Spleen (tissue), 11 donors: ENCODE measurements around the gene CCDC106. TPM values are rescaled to one million over a fixed set of nuclear protein-coding genes. Genes with fewer than 3 reads are reported as not detected.

Experiments
- DNase-seq: peaks from one replicate; pipeline ENCODE4 v3.0.0-alpha.2; 2020
- H3K27ac ChIP-seq, 8 donors: fragments of 200-600 bp; sonication (generic) in 7 of 8; 1 replicate in 4 of 8; 2 replicates in 4 of 8; pipeline versions ENCODE4 v1.5.0 to v1.8.0; 2016 to 2021; ENCODE audit warnings: inconsistent platforms in 4 of 8, mild to moderate bottlenecking in 4 of 8, moderate library complexity in 1 of 8
- H3K27me3 ChIP-seq, 7 donors: fragments of 200-600 bp; sonication (generic) in 6 of 7; replicated peaks in 1 of 7; 1 replicate in 4 of 7; 2 replicates in 3 of 7; pipeline versions ENCODE4 v1.5.0 to v1.8.0; 2016 to 2021; ENCODE audit warnings: inconsistent platforms in 3 of 7, mild to moderate bottlenecking in 1 of 7
- H3K36me3 ChIP-seq, 6 donors: fragments of 200-600 bp; sonication (generic) in 5 of 6; 1 replicate in 4 of 6; 2 replicates in 2 of 6; pipeline versions ENCODE4 v1.5.0 to v1.8.0; 2016 to 2021; ENCODE audit warnings: inconsistent platforms in 2 of 6
- H3K4me1 ChIP-seq, 6 donors: fragments of 200-600 bp; sonication (generic) in 5 of 6; 1 replicate in 3 of 6; 2 replicates in 3 of 6; pipeline versions ENCODE4 v1.5.0 to v1.8.0; 2016 to 2021; ENCODE audit warnings: inconsistent platforms in 3 of 6
- H3K4me3 ChIP-seq, 8 donors: fragments of 200-600 bp; sonication (generic) in 7 of 8; 1 replicate in 4 of 8; 2 replicates in 4 of 8; pipeline versions ENCODE4 v1.5.0 to v1.8.0; 2016 to 2021; ENCODE audit warnings: inconsistent platforms in 4 of 8, mild to moderate bottlenecking in 4 of 8, moderate library complexity in 2 of 8
- H3K9me3 ChIP-seq, 8 donors: fragments of 200-600 bp; sonication (generic) in 7 of 8; 1 replicate in 4 of 8; 2 replicates in 4 of 8; pipeline versions ENCODE4 v1.5.0 to v1.8.0; 2016 to 2021; ENCODE audit warnings: inconsistent platforms in 4 of 8
- CTCF ChIP-seq, 11 experiments: fragments of 200-600 bp in 7 of 11; fragments of 450-650 bp in 4 of 11; sonication (generic) in 4 of 11; IDR thresholded peaks in 8 of 11; conservative IDR thresholded peaks in 3 of 11; 1 replicate in 7 of 11; 2 replicates in 4 of 11; pipeline versions ENCODE4 v1.4.0 to v1.8.0; 2016 to 2021; ENCODE audit warnings: antibody characterized with exemption in 11 of 11, inconsistent platforms in 4 of 11, mild to moderate bottlenecking in 1 of 11
- POLR2A ChIP-seq, 3 donors: fragments of 450-650 bp; IDR thresholded peaks; one replicate each; pipeline ENCODE4 v1.5.1; 2017; ENCODE audit warnings: antibody characterized with exemption in 3 of 3, mild to moderate bottlenecking in 1 of 3
- POLR2AphosphoS5 ChIP-seq, 3 donors: sonication (generic); formaldehyde crosslinking; IDR thresholded peaks; one replicate each; pipeline ENCODE4 v1.5.1; 2017; ENCODE audit warnings: antibody characterized with exemption in 3 of 3
- WGBS, 5 donors: extraction: QIAGEN DNeasy Blood & Tissue Kit in 3 of 5; methylation state at CpG; one replicate each; pipeline versions ENCODE4 v1.1.5 to v1.1.7; 2013 to 2018; 5-methylcytosine and 5-hydroxymethylcytosine counted together
- intact Hi-C: fragments of 100-400 bp; cut with DNase I; formaldehyde crosslinking; loops from one replicate; pipeline ENCODE4 v1.15.0; 2023; ENCODE audit warnings: low total_unique reads
- polyA plus RNA-seq, 3 donors: library from polyadenylated mRNA; stranded (reverse); fragments of 200-250 nt; gene quantifications; one replicate each; pipeline ENCODE4 v1.2.1, GENCODE V29; 2013
- total RNA-seq, 7 donors: library from RNA; depleted of rRNA in 3 of 7; stranded (reverse); fragments of >200 nt in 3 of 7; fragmentation: NEBNext Ultra II Directional in 4 of 7; extraction: Animal tissue kit (Norgen Biotek cat#: 25700) in 4 of 7; gene quantifications; one replicate each; pipeline versions ENCODE4 v1.1.0 to v1.2.1, GENCODE V29; 2016 to 2021
- donor health status: healthy with polysubstance abuse.
- donor health status: DM: no; HTN: no; CAD: no; lungs with moderate emphysema.
- donor health status: DM: no; HTN: no; CAD: no.
- donor health status: Bipolar disorder and iron deficiency.
- donor health status: healthy.
- donor health status: DM: no; HTN: no; CAD: no.
- donor health status: DM: yes; HTN: yes; CAD: no.

The CCDC106 gene
- total and polyA plus RNA-seq, 10 donors, result 11.9 to 40.1 (median 18.6) TPM

GRCh38 chr19:55626350-55626749 is 21.7 kb upstream of the CCDC106 start:
- Histone ChIP-seq H3K27me3 (no peaks in the 10 kb centered on the region), H3K9me3 (no peaks in the 10 kb centered on the region), H3K4me1 (peaks cover 0 to 57% (median 26%) of the 10 kb centered on the region in 6 donors), H3K4me3 (no peak overlapping the region), H3K36me3 (peaks cover 0 to 13% (median 8%) of the 10 kb centered on the region in 6 donors), H3K27ac (peak overlapping the region in 4 of 8 donors; percentile 17 to 48 (median 32))
- 73 to 87% (median 76%) methylated on average over 11 of the region's 11 CpGs for WGBS, 5 donors
- intact Hi-C loops, result no loop called here
- no peak for DNase-seq
- TF ChIP-seq POLR2AphosphoS5 (IDR thresholded peaks at IDR 0.05) (peak in 1 of 3 donors; percentile 56), POLR2A (IDR thresholded peaks at IDR 0.05) (no peak)

- no peak overlapping the region for H3K4me3 ChIP-seq
- H3K27ac ChIP-seq, result peak overlapping the region in 4 of 8 donors; percentile 21 to 56 (median 33)
- H3K36me3 ChIP-seq, result no peaks in the 10 kb centered on the region
- H3K9me3 ChIP-seq, result no peaks in the 10 kb centered on the region
- peak; percentile 71 to 95 (median 87) for TF ChIP-seq CTCF (IDR thresholded peaks at IDR 0.05 in 8 of 11, conservative IDR thresholded peaks at IDR 0.05 in 3 of 11)
- no peak for TF ChIP-seq POLR2A (IDR thresholded peaks at IDR 0.05)
- TF ChIP-seq POLR2AphosphoS5 (IDR thresholded peaks at IDR 0.05), result no peak
- DNase-seq, result no peak
- H3K4me1 ChIP-seq, result peaks cover 21 to 52% (median 43%) of the 10 kb centered on the region in 6 donors
- 27 to 32% (median 32%) methylated on average over 3 of the region's 3 CpGs for WGBS, 5 donors
- no peaks in the 10 kb centered on the region for H3K27me3 ChIP-seq
- intact Hi-C loops, result loop anchor here (2.0 kb wide), 1 partner anchor 116 kb away; no protein-coding TSS in a partner anchor
These were observed 15.6 kb upstream of the CCDC106 start for GRCh38 chr19:55632463-55632834.

DNA sequence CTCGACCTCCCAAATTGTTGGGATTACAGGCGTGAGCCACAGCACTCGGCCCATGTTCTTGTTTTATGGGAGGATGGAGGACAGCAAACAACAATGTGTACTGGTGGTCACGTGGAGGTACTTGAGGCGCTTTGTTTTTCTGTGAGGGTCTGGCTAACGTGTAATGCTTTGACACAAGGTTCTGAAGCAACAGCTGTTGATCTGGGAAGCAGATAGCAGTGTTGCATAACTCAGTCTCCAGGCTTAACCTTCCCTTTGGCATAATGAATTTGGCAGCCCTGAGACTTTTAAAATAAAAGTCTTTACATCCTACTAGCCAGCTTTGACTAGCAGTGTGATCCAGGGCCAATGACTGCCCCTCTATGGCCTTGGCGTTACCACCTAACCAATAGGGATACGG is 14.2 kb upstream of the CCDC106 start:
- WGBS, 5 donors, result 60 to 85% (median 83%) methylated on average over 8 of the region's 8 CpGs
- H3K4me1 ChIP-seq, result peaks cover 26 to 66% (median 53%) of the 10 kb centered on the region in 6 donors
- DNase-seq, result no peak
- peak overlapping the region in 6 of 8 donors; percentile 96 to 99 (median 98) for H3K27ac ChIP-seq
- H3K4me3 ChIP-seq, result peak overlapping the region in 1 of 8 donors; percentile 82
- intact Hi-C loops, result loop anchor here (2.0 kb wide), 1 partner anchor 117 kb away; no protein-coding TSS in a partner anchor
- H3K9me3 ChIP-seq, result no peaks in the 10 kb centered on the region
- no peak for TF ChIP-seq CTCF (IDR thresholded peaks at IDR 0.05 in 8 of 11, conservative IDR thresholded peaks at IDR 0.05 in 3 of 11)
- no peak for TF ChIP-seq POLR2A (IDR thresholded peaks at IDR 0.05)
- no peak for TF ChIP-seq POLR2AphosphoS5 (IDR thresholded peaks at IDR 0.05)
- peaks cover 0 to 9% (median 3%) of the 10 kb centered on the region in 6 donors for H3K36me3 ChIP-seq
- H3K27me3 ChIP-seq, result no peaks in the 10 kb centered on the region

GRCh38 chr19:55635334-55635717 is 12.7 kb upstream of the CCDC106 start:
- peaks cover 34 to 81% (median 67%) of the 10 kb centered on the region in 6 donors for H3K4me1 ChIP-seq
- H3K27ac ChIP-seq, result peak overlapping the region; percentile 95 to 99 (median 98)
- no peaks in the 10 kb centered on the region for H3K9me3 ChIP-seq
- TF ChIP-seq CTCF (IDR thresholded peaks at IDR 0.05 in 8 of 11, conservative IDR thresholded peaks at IDR 0.05 in 3 of 11) (no peak), POLR2AphosphoS5 (IDR thresholded peaks at IDR 0.05) (no peak), POLR2A (IDR thresholded peaks at IDR 0.05) (no peak)
- H3K36me3 ChIP-seq, result peaks cover 0 to 9% (median 3%) of the 10 kb centered on the region in 6 donors
- H3K27me3 ChIP-seq, result no peaks in the 10 kb centered on the region
- intact Hi-C loops, result no loop called here
- peak overlapping the region; percentile 66 to 85 (median 70) for H3K4me3 ChIP-seq
- DNase-seq, result no peak
- 6 to 16% (median 13%) methylated on average over 9 of the region's 9 CpGs for WGBS, 5 donors
